Esophagus squamous epithelium (tissue), 5 donors: ENCODE measurements around the gene MPG. TPM values are rescaled to one million over a fixed set of nuclear protein-coding genes. Genes with fewer than 3 reads are reported as not detected.
"Not testable (repeated sequence)": the region's sequence is repeated elsewhere in the genome, so short reads cannot be mapped to it uniquely, and the experiment has no call there.

Experiments used
- DNase-seq: peaks from one replicate; lab custom pipeline; 2025; lab: John Stamatoyannopoulos, UW
- H3K27ac ChIP-seq, 4 donors: fragments of 200-600 bp; sonication (generic); one replicate each; pipeline ENCODE4 v1.5.1; 2016 to 2019; ENCODE audit warnings: mild to moderate bottlenecking in 1 of 4
- H3K27me3 ChIP-seq, 4 donors: fragments of 200-600 bp; sonication (generic); 1 replicate in 3 of 4; 2 replicates in 1 of 4; pipeline versions ENCODE4 v1.5.1 to v1.6.0; 2017 to 2021; ENCODE audit warnings: antibody characterized with exemption in 1 of 4
- H3K36me3 ChIP-seq, 3 donors: fragments of 200-600 bp; sonication (generic); one replicate each; pipeline ENCODE4 v1.5.1; 2016 to 2019
- H3K4me1 ChIP-seq, 3 donors: fragments of 200-600 bp; sonication (generic); one replicate each; pipeline ENCODE4 v1.5.1; 2017 to 2019
- H3K4me3 ChIP-seq, 4 donors: fragments of 200-600 bp; sonication (generic); 1 replicate in 3 of 4; 2 replicates in 1 of 4; pipeline ENCODE4 v1.5.1; 2016 to 2019; ENCODE audit warnings: mild to moderate bottlenecking in 2 of 4, moderate library complexity in 1 of 4
- H3K9me3 ChIP-seq, 3 donors: fragments of 200-600 bp; sonication (generic); one replicate each; pipeline ENCODE4 v1.5.1; 2016 to 2019
- CTCF ChIP-seq, 6 experiments: fragments of 450-650 bp in 4 of 6; fragments of 200-600 bp in 2 of 6; sonication (generic) in 2 of 6; IDR thresholded peaks; one replicate each; pipeline ENCODE4 v1.5.1; 2016 to 2019; ENCODE audit warnings: antibody characterized with exemption in 6 of 6, mild to moderate bottlenecking in 4 of 6, moderate library complexity in 4 of 6
- POLR2A ChIP-seq, 4 donors: fragments of 450-650 bp; IDR thresholded peaks; one replicate each; pipeline ENCODE4 v1.6.1; 2017; ENCODE audit warnings: antibody characterized with exemption in 4 of 4, mild to moderate bottlenecking in 4 of 4, moderate library complexity in 3 of 4
- WGBS, 2 donors: methylation state at CpG; one replicate each; pipeline ENCODE4 v1.1.5; 2018; 5-methylcytosine and 5-hydroxymethylcytosine counted together
- intact Hi-C: fragments of 100-400 bp; cut with DNase I; formaldehyde crosslinking; loops from one replicate; pipeline ENCODE4 v1.15.0; 2022
- total RNA-seq, 4 donors: library from RNA; depleted of rRNA; stranded (reverse); fragments of >200 nt; gene quantifications; one replicate each; pipeline ENCODE4 v1.1.0, GENCODE V29; 2016
- donor health status: DM: yes; HTN: yes; CAD: no.

The MPG gene
- total RNA-seq, 4 donors from 2014 or later: 47.4 to 72.1 (median 68.3) TPM

GRCh38 chr16:35011-35677, 42.9 kb upstream of the MPG start:
- DNase-seq: no peak
- no peaks in the 10 kb centered on the region for H3K27me3 ChIP-seq
- H3K4me1 ChIP-seq: peaks cover 0 to 22% (median 4%) of the 10 kb centered on the region in 3 donors
- H3K36me3 ChIP-seq: no peaks in the 10 kb centered on the region
- intact Hi-C loops: no loop called here
- H3K27ac ChIP-seq: no peak overlapping the region
- no peak overlapping the region for H3K4me3 ChIP-seq
- no peaks in the 10 kb centered on the region for H3K9me3 ChIP-seq
- TF ChIP-seq CTCF (IDR thresholded peaks at IDR 0.05) (no peak), POLR2A (IDR thresholded peaks at IDR 0.05) (no peak)
- WGBS, 2 donors: 42 to 65% methylated on average over 3 to 4 of the region's 17 CpGs

GRCh38 chr16:35678-36305, 42.2 kb upstream of the MPG start:
- H3K27ac ChIP-seq: no peak overlapping the region
- H3K4me1 ChIP-seq: peaks cover 0 to 22% (median 4%) of the 10 kb centered on the region in 3 donors
- no peak for DNase-seq
- no peak overlapping the region for H3K4me3 ChIP-seq
- TF ChIP-seq POLR2A (IDR thresholded peaks at IDR 0.05): no peak
- TF ChIP-seq CTCF (IDR thresholded peaks at IDR 0.05): no peak
- H3K9me3 ChIP-seq: no peaks in the 10 kb centered on the region
- WGBS, 2 donors: 74 to 76% methylated on average over 3 to 6 of the region's 11 CpGs
- intact Hi-C loops: no loop called here
- no peaks in the 10 kb centered on the region for H3K36me3 ChIP-seq
- H3K27me3 ChIP-seq: no peaks in the 10 kb centered on the region

- Histone ChIP-seq H3K4me3 (no peak overlapping the region), H3K27ac (no peak overlapping the region), H3K36me3 (no peaks in the 10 kb centered on the region), H3K4me1 (peaks cover 0 to 22% (median 4%) of the 10 kb centered on the region in 3 donors), H3K9me3 (no peaks in the 10 kb centered on the region), H3K27me3 (no peaks in the 10 kb centered on the region)
- intact Hi-C loops: no loop called here
- TF ChIP-seq POLR2A (IDR thresholded peaks at IDR 0.05) (no peak), CTCF (IDR thresholded peaks at IDR 0.05) (no peak)
- WGBS, 2 donors: 94 to 95% methylated on average over 2 to 5 of the region's 15 CpGs
- no peak for DNase-seq
Observed at GRCh38 chr16:36336-36984, 41.6 kb upstream of the MPG start.

GRCh38 chr16:37511-37910, 40.5 kb upstream of the MPG start:
- no peak overlapping the region for H3K27ac ChIP-seq
- no peak for TF ChIP-seq CTCF (IDR thresholded peaks at IDR 0.05)
- TF ChIP-seq POLR2A (IDR thresholded peaks at IDR 0.05): no peak
- intact Hi-C loops: no loop called here
- H3K4me3 ChIP-seq: no peak overlapping the region
- no peaks in the 10 kb centered on the region for H3K27me3 ChIP-seq
- peaks cover 0 to 9% (median 0%) of the 10 kb centered on the region in 3 donors for H3K36me3 ChIP-seq
- H3K4me1 ChIP-seq: peaks cover 0 to 22% (median 4%) of the 10 kb centered on the region in 3 donors
- 74 to 84% methylated on average over 4 to 5 of the region's 5 CpGs for WGBS, 2 donors
- DNase-seq: no peak
- H3K9me3 ChIP-seq: no peaks in the 10 kb centered on the region

- H3K9me3 ChIP-seq, H3K27me3 ChIP-seq, intact Hi-C loops, H3K27ac ChIP-seq, H3K4me3 ChIP-seq, DNase-seq: not testable (repeated sequence)
- 83 to 92% methylated on average over 6 to 7 of the region's 11 CpGs for WGBS, 2 donors
- Histone ChIP-seq H3K4me1 (peaks cover 0 to 22% (median 4%) of the 10 kb centered on the region in 3 donors), H3K36me3 (peaks cover 0 to 14% (median 0%) of the 10 kb centered on the region in 3 donors)
Observed at GRCh38 chr16:38206-38605, 39.8 kb upstream of the MPG start.
